Tibial nerve (tissue), 4 donors: Measurements from ENCODE around the gene GBP5. TPM values are rescaled to one million over a fixed set of nuclear protein-coding genes. Genes with fewer than 3 reads are reported as not detected.

Experiments used
- DNase-seq, 2 donors: peaks; one replicate each; pipeline ENCODE4 v3.0.0-alpha.2; 2019; ENCODE audit warnings: low spot score in 2 of 2
- H3K27ac ChIP-seq, 4 donors: fragments of 200-600 bp; sonication (generic) in 3 of 4; one replicate each; pipeline ENCODE4 v1.5.1; 2017 to 2019; ENCODE audit warnings: mild to moderate bottlenecking in 1 of 4
- H3K27me3 ChIP-seq, 2 donors: fragments of 200-600 bp; sonication (generic) in 1 of 2; one replicate each; pipeline versions ENCODE4 v1.5.1 to v1.6.0; 2017 to 2019
- H3K36me3 ChIP-seq, 3 donors: fragments of 200-600 bp; sonication (generic); one replicate each; pipeline ENCODE4 v1.5.1; 2018 to 2019
- H3K4me1 ChIP-seq, 4 donors: fragments of 200-600 bp; sonication (generic) in 3 of 4; one replicate each; pipeline ENCODE4 v1.5.1; 2017 to 2019
- H3K4me3 ChIP-seq, 4 donors: fragments of 200-600 bp; sonication (generic) in 3 of 4; one replicate each; pipeline ENCODE4 v1.5.1; 2017 to 2019; ENCODE audit warnings: mild to moderate bottlenecking in 1 of 4, moderate library complexity in 1 of 4
- H3K9me3 ChIP-seq, 4 donors: fragments of 200-600 bp; sonication (generic) in 3 of 4; one replicate each; pipeline ENCODE4 v1.5.1; 2017 to 2019
- CTCF ChIP-seq, 5 experiments: fragments of 200-600 bp in 3 of 5; fragments of 450-650 bp in 2 of 5; sonication (generic) in 3 of 5; IDR thresholded peaks; one replicate each; pipeline ENCODE4 v1.5.1; 2016 to 2019; ENCODE audit warnings: antibody characterized with exemption in 5 of 5, mild to moderate bottlenecking in 3 of 5, moderate library complexity in 2 of 5
- EP300 ChIP-seq, 2 donors: sonication (generic); formaldehyde crosslinking; IDR thresholded peaks; one replicate each; pipeline ENCODE4 v1.6.1; 2017; ENCODE audit warnings: antibody characterized with exemption in 2 of 2, mild to moderate bottlenecking in 1 of 2
- POLR2A ChIP-seq, 2 donors: fragments of 450-650 bp; IDR thresholded peaks; one replicate each; pipeline ENCODE4 v1.6.1; 2017; ENCODE audit warnings: antibody characterized with exemption in 2 of 2, mild to moderate bottlenecking in 2 of 2, moderate library complexity in 2 of 2
- WGBS, 2 donors: methylation state at CpG; one replicate each; pipeline ENCODE4 v1.1.5; 2018; 5-methylcytosine and 5-hydroxymethylcytosine counted together
- total RNA-seq, 4 donors: library from RNA; depleted of rRNA; stranded (reverse); fragments of >200 nt; gene quantifications; one replicate each; pipeline ENCODE4 v1.1.0, GENCODE V29; 2016

GBP5 gene
- total RNA-seq, 4 donors from 2014 or later = 0.78 to 3.9 (median 2.2) TPM

GRCh38 chr1:89280766-89281165 is 8.1 kb upstream of the GBP5 start:
- Histone ChIP-seq H3K27ac (no peak overlapping the region), H3K36me3 (no peaks in the 10 kb centered on the region), H3K4me3 (no peak overlapping the region), H3K27me3 (no peaks in the 10 kb centered on the region), H3K4me1 (no peaks in the 10 kb centered on the region), H3K9me3 (no peaks in the 10 kb centered on the region)
- TF ChIP-seq POLR2A (IDR thresholded peaks at IDR 0.05) (no peak), CTCF (IDR thresholded peaks at IDR 0.05) (no peak), EP300 (IDR thresholded peaks at IDR 0.05) (no peak)
- no peak for DNase-seq
- 78% methylated on average over 3 of the region's 3 CpGs for WGBS, 2 donors

GRCh38 chr1:89279011-89279466 is 6.4 kb upstream of the GBP5 start:
- WGBS, 2 donors = 88% methylated on average over 6 of the region's 6 CpGs
- no peak overlapping the region for H3K4me3 ChIP-seq
- H3K27ac ChIP-seq = no peak overlapping the region
- H3K4me1 ChIP-seq = peaks cover 0 to 10% (median 0%) of the 10 kb centered on the region in 4 donors
- no peak for DNase-seq
- H3K9me3 ChIP-seq = no peaks in the 10 kb centered on the region
- no peaks in the 10 kb centered on the region for H3K36me3 ChIP-seq
- no peaks in the 10 kb centered on the region for H3K27me3 ChIP-seq
- TF ChIP-seq EP300 (IDR thresholded peaks at IDR 0.05) (no peak), POLR2A (IDR thresholded peaks at IDR 0.05) (no peak), CTCF (IDR thresholded peaks at IDR 0.05) (no peak)

GRCh38 chr1:89277725-89278124 is 5.1 kb upstream of the GBP5 start:
- Histone ChIP-seq H3K4me1 (peaks cover 0 to 10% (median 0%) of the 10 kb centered on the region in 4 donors), H3K9me3 (no peaks in the 10 kb centered on the region), H3K36me3 (no peaks in the 10 kb centered on the region), H3K4me3 (no peak overlapping the region), H3K27ac (no peak overlapping the region), H3K27me3 (no peaks in the 10 kb centered on the region)
- no peak for DNase-seq
- no peak for TF ChIP-seq POLR2A (IDR thresholded peaks at IDR 0.05)
- 76 to 77% methylated on average over 3 of the region's 3 CpGs for WGBS, 2 donors

GRCh38 chr1:89276690-89277089 is 4.0 kb upstream of the GBP5 start:
- DNase-seq = no peak
- WGBS, 2 donors = 54 to 89% methylated on average over 3 of the region's 3 CpGs
- Histone ChIP-seq H3K4me1 (peaks cover 0 to 13% (median under 1%) of the 10 kb centered on the region in 4 donors), H3K4me3 (no peak overlapping the region), H3K27ac (no peak overlapping the region), H3K36me3 (no peaks in the 10 kb centered on the region), H3K27me3 (no peaks in the 10 kb centered on the region), H3K9me3 (no peaks in the 10 kb centered on the region)
- TF ChIP-seq CTCF (IDR thresholded peaks at IDR 0.05) = peak in 1 of 5 experiments; percentile 10
- TF ChIP-seq EP300 (IDR thresholded peaks at IDR 0.05) = no peak
- TF ChIP-seq POLR2A (IDR thresholded peaks at IDR 0.05) = no peak

- no peak overlapping the region for H3K4me3 ChIP-seq
- DNase-seq = no peak
- TF ChIP-seq CTCF (IDR thresholded peaks at IDR 0.05) = no peak
- peak in 1 of 2 donors; percentile 48 for TF ChIP-seq EP300 (IDR thresholded peaks at IDR 0.05)
- H3K4me1 ChIP-seq = peaks cover 0 to 27% (median 7%) of the 10 kb centered on the region in 4 donors
- no peaks in the 10 kb centered on the region for H3K9me3 ChIP-seq
- H3K27me3 ChIP-seq = no peaks in the 10 kb centered on the region
- H3K27ac ChIP-seq = peak overlapping the region in 3 of 4 donors; percentile 11 to 50 (median 35)
- 38 to 39% methylated on average over 2 of the region's 2 CpGs for WGBS, 2 donors
- no peaks in the 10 kb centered on the region for H3K36me3 ChIP-seq
Observed at GRCh38 chr1:89274411-89274857, 1.8 kb upstream of the GBP5 start.

- Histone ChIP-seq H3K4me1 (peaks cover 0 to 27% (median 7%) of the 10 kb centered on the region in 4 donors), H3K27ac (no peak overlapping the region), H3K27me3 (no peaks in the 10 kb centered on the region), H3K36me3 (no peaks in the 10 kb centered on the region), H3K9me3 (no peaks in the 10 kb centered on the region), H3K4me3 (no peak overlapping the region)
- no peak for DNase-seq
- 87 to 95% methylated on average over 7 to 11 of the region's 13 CpGs for WGBS, 2 donors
- no peak for TF ChIP-seq EP300 (IDR thresholded peaks at IDR 0.05)
Observed at GRCh38 chr1:89273324-89273778, 691 bp upstream of the GBP5 start.
